T-helper 1 cell treated with Interleukin-12 subunit alpha and Interleukin-12 subunit beta and Interleukin-4 antibody, amounts not matched to agents 30 ng/mL and 1 ng/mL, for 36 hours (primary cell): ENCODE measurements around the gene GOLGA8H. TPM values are rescaled to one million over a fixed set of nuclear protein-coding genes. Genes with fewer than 3 reads are reported as not detected.
"Not testable (repeated sequence)": the region's sequence is repeated elsewhere in the genome, so short reads cannot be mapped to it uniquely, and the experiment has no call there.

Experiments used
- intact Hi-C: fragments of 100-400 bp; cut with micrococcal nuclease; formaldehyde crosslinking; loops from one replicate; pipeline ENCODE4 v1.15.1; 2024
- total RNA-seq: library from RNA; stranded (reverse); gene quantifications from 2 replicates; pipeline ENCODE4 v1.2.3, GENCODE V29; 2022

GOLGA8H gene, protein sequence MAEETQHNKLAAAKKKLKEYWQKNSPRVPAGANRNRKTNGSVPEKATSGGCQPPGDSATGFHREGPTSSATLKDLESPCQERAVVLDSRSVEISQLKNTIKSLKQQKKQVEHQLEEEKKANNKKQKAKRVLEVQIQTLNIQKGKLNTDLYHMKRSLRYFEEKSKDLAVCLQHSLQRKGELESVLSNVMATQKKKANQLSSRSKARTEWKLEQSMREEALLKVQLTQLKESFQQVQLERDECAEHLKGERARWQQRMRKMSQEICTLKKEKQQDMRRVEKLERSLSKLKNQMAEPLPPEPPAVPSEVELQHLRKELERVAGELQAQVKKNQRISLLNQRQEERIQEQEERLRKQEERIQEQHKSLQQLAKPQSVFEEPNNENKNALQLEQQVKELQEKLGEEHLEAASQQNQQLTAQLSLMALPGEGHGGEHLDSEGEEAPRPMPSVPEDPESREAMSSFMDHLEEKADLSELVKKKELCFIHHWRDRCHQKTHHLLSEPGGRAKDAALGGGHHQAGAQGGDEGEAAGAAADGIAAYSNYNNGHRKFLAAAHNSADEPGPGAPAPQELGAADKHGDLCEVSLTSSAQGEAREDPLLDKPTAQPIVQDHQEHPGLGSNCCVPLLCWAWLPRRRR
- 0.12 TPM in 1 of 2 replicates, not detected in the other for total RNA-seq

GRCh38 chr15:30603796-30604195 is at the start of gene GOLGA8H:
Gene GOLGA8H, plus strand, starts transcription at chr15:30604028. Its CDS starts 98 bp downstream, at chr15:30604126.
- intact Hi-C loops, result not testable (repeated sequence)

DNA sequence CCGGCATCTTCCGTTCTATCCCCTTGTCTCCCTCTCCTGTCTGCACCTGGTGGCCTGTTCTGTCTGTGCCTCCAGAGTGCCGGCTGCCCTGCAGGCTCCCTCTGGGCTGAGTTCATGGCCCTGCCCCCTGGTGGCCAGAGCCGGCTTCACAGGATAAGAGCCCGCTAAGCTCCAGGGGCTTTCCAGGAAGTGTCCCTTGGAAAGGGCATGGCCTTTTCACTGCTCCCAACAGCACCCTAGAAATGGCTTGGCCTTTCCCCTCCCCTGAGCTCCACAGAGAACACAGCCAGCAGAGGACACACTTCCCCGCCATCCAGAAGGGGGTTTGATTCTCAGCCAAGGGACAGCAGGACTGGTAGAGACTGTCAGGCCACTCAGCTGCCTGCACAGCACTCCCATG is 36.9 kb upstream of the GOLGA8H start:
- intact Hi-C loops, result not testable (repeated sequence)

DNA sequence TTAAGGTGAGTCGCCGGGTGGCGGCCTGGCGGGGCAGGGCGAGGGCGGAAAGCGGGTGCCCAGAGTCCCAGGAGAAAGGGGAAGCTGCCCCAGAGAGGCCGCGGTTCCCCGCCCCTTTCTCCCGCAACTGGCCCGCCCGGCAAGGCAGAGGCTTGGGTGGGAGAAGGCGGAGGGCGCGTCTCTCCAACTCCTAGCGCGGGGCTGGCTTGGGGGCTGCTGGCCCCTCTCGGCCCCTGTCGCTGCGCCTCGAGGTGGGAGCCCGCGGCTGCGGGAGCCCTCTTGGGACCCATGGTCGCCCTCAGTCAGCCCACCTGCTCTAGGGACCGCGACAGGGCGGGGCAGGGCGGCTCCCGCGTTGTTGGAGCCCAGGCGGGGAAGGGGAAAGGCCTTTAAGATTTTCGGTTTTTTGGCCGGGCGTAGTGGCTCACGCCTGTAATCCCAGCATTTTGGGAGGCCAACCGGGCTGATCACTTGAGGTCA is 30.8 kb upstream of the GOLGA8H start:
- intact Hi-C loops, result not testable (repeated sequence)

DNA sequence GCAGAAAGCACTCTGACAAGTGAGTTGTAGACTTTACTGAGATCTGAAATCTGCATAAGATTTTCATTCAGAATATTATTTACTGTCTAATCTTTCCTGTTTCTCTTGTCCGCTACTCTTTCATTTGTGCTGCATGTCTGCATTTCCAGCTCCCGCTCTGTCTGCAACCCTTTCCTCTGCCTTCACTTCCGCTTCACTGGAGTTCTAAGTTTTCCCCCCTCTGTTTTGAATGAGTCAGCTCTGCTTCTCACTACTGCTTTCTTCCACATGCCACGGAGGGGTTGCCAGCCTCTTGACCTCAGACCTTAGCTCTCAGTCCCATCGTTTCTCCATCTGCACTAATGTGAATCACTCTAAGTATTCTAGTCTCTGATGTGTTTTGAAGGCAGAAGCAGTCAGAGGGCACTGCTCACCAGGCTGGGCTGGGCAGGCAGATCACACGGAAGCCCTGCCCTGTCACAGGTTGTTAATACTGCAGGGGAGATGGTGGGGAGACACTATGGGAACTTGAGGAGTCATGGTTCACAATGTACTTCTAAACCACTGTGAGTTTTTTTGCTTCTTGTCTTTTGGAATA is 24.3 kb upstream of the GOLGA8H start:
- intact Hi-C loops, result not testable (repeated sequence)

GRCh38 chr15:30580716-30581115 is 23.1 kb upstream of the GOLGA8H start:
- intact Hi-C loops, result not testable (repeated sequence)

- intact Hi-C loops, result not testable (repeated sequence)
Measured at GRCh38 chr15:30598953-30599352, 4.9 kb upstream of the GOLGA8H start.

DNA sequence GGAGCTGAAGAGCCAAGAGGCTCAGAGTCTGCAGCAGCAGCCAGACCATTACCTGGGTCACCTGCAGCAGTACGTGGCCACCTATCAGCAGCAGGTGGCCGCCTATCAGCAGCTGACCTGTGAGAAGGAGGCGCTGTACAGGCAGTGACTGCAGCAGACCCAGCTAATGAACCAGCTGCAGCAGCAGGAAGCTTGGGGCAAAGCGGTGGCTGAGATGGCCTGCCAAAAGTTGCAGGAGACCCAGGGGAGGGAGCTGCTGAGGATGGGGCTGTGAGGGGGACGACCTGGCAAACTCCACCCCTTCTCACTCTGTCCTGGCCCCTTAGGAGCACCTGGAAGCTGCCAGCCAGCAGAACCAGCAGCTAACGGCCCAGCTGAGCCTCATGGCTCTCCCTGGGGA is 8.4 kb downstream of the GOLGA8H start:
- intact Hi-C loops, result not testable (repeated sequence)

- intact Hi-C loops, result loop anchor here (10.0 kb wide), 1 partner anchor 643 kb away; no protein-coding TSS in a partner anchor
Measured at GRCh38 chr15:30621342-30621741, 17.5 kb downstream of the GOLGA8H start.

DNA sequence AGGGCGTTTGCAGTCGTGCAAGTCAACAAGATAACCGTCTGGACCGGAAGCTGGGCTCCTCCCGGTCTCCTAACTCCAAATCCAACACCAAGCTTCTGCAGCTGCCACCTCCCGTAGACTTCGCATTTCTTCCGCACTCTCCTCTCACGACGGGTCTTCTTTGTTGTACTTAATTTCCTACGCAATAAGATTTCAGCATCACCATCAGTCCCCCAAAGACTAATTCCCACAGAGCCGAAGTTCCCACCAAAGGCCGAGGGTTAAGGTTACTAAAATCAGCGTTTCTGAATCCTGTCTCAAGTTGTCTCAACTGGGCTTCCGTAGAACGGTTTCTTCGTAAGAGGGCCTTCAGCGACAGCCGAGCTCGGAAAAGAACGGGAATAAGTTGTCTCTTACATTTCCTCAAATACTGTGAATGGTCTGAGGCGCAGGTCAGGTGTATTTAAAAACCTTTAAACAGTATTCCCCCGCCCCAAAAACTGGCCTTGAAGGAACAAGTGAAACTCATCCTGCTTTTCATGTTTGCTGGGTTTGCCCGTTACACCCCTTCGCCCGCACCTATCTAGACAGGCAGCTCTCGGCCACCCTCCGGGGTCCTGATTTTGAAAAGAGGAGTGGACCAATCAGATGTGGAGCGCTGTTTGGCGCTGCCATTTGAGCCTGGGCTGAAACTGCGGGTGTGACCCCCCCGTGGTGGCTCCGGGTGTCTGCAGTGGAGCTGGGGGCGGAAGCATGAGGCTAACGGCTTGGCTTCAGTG is 21.8 kb downstream of the GOLGA8H start, which contains the start of gene ARHGAP11B:
Gene ARHGAP11B (plus strand): TSS at position 693 of the 758 bp plus-strand sequence.
- intact Hi-C loops, result loop anchor here (10.0 kb wide), 1 partner anchor 639 kb away; no protein-coding TSS in a partner anchor

GRCh38 chr15:30626194-30626565 is 22.4 kb downstream of the GOLGA8H start:
- intact Hi-C loops, result loop anchor here (10.0 kb wide), 1 partner anchor 639 kb away; no protein-coding TSS in a partner anchor

DNA sequence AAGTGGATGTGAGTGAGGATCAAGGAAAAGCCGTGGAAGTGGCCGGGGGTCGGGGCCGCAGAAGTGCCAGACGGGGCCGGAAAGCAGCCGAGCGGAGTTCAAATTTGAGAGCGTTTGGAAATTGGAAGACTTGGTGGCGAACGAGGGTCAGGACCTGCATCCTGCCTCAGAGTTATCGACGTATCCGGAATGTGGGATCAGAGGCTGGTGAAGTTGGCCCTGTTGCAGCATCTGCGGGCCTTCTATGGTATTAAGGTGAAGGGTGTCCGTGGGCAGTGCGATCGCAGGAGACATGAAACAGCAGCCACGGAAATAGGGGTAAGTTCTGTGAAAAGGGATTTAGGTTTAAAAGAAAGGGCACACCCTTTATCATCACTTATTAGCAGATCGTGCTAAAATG is 22.8 kb downstream of the GOLGA8H start:
- intact Hi-C loops, result loop anchor here (10.0 kb wide), 1 partner anchor 638 kb away; no protein-coding TSS in a partner anchor

DNA sequence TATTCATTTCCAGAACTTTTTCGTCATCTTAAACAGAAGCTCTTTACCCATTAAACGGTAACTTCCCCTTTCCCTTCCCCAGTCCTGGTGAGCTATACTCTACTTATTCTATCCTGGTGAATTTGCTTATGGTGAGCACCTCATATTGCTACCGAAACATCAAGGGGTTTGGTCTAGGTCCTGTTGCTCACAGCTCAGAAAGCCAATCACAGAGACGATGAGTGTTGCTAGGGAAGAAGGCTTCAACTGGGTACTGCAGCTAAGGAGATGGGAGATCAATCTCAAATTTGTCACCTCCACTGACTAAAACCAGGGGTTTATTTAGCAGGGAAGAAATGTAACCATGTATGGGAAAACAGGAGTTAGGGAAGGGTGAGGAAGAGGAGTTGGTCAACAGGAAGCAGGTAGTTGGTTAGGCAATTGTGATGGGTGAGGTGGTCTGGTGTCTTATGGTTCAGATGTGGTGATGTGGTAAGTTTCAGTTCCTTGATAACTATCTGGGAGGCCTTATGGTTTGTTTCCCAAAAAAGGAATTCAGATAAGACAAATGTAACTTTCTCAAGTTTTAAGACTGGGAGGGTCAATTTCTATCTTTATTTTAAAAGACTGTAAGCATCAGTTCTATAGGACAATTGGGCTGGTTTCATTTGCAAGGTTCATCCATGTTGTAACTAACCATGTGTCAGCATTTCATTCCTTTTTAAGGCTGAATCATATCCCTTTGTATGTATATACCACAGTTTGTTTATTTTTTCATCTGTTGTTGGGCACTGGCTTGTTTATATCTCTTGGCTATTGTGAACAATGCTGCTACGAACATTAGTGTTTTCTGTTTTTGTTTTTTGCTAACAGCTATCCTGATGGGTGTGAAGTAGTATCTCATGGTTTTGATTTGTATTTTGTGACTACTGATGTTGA is 46.4 kb downstream of the GOLGA8H start:
- intact Hi-C loops, result no loop called here

GRCh38 chr15:30661154-30661553 is 57.3 kb downstream of the GOLGA8H start:
- intact Hi-C loops, result loop anchor here (1.0 to 10.0 kb wide), 3 partner anchors 96 to 1204 kb away; no protein-coding TSS in a partner anchor

Other genes with a start within 250 kb of the GOLGA8H start
- gene CHRFAM7A, start 210.5 kb upstream of the GOLGA8H start, total RNA-seq, result 0.78 TPM in 1 of 2 replicates, not detected in the other
- 8.4 and 11.5 TPM in 2 replicates for gene GOLGA8R, start 189.8 kb upstream of the GOLGA8H start, total RNA-seq
- 7.2 and 8.0 TPM in 2 replicates for gene GOLGA8Q, start 52.0 kb upstream of the GOLGA8H start, total RNA-seq